Measurements from ENCODE around the gene RAB11FIP4. TPM values are rescaled to one million over a fixed set of nuclear protein-coding genes. Genes with fewer than 3 reads are reported as not detected.

Gene RAB11FIP4
- total and polyA plus RNA-seq, 9 of the 15 experiments (the other 6 are each of a cell fraction or from before 2014, with no cell fraction given): 0.62 to 16.6 (median 8.9) TPM

- Histone ChIP-seq H3K4me2 (ENCODE audit: insufficient read depth, low read length) (no peak overlapping the region), H3K27me3 (ENCODE audit: control insufficient read depth in 2 of 2, insufficient read depth in 2 of 2, low read length in 2 of 2) (peaks cover 26 to 74% of the 10 kb centered on the region in 2 experiments; a peak in 4 of 5 replicates), H4K20me1 (replicated peaks; ENCODE audit: control insufficient read depth, insufficient read depth, low read length) (no peaks in the 10 kb centered on the region), H2AFZ (ENCODE audit: low read depth, low read length) (no peak overlapping the region), H3K79me2 (ENCODE audit: control insufficient read depth, insufficient read depth, low read length) (no peaks in the 10 kb centered on the region), H3K9ac (ENCODE audit: insufficient read depth in 1 of 2, low read depth in 2 of 2, low read length in 2 of 2) (peak overlapping the region in 1 of 2 experiments; percentile 45; a peak in 2 of 4 replicates), H3K27ac (ENCODE audit: extremely low read depth, low read depth, low read length) (no peak overlapping the region), H3K36me3 (ENCODE audit: control insufficient read depth, insufficient read depth, low read length) (no peaks in the 10 kb centered on the region), H3K9me3 (replicated peaks; ENCODE audit: control insufficient read depth, insufficient read depth, low read depth, low read length) (no peaks in the 10 kb centered on the region), H3K9me1 (ENCODE audit: control insufficient read depth, insufficient read depth, low read length) (peaks cover 7% of the 10 kb centered on the region), H3K4me1 (replicated peaks in 1 of 2; ENCODE audit: control insufficient read depth in 2 of 2, insufficient read depth in 2 of 2, low read length in 2 of 2) (peaks cover 0 to 4% of the 10 kb centered on the region in 2 experiments; a peak in 1 of 5 replicates), H3K4me3 (no peak overlapping the region)
- 11% methylated on average over 4 of the region's 4 CpGs for WGBS (ENCODE audit: insufficient coverage, low coverage, missing lambda C conversion rate)
- DNase-seq (ENCODE audit: extremely low read depth in 1 of 4, low spot score in 3 of 4): no peak
- intact Hi-C loops (cut with micrococcal nuclease): no loop called here
- ATAC-seq: no peak
- ChIA-PET CTCF (ENCODE audit: low intra/inter-chr PET ratio) (no interaction called here), POLR2A (no interaction called here)
- no TSS peak for BruUV-seq (replicated peaks)
- in situ Hi-C loops (cut with MboI): no loop called here
- TF ChIP-seq, protein P1, sequence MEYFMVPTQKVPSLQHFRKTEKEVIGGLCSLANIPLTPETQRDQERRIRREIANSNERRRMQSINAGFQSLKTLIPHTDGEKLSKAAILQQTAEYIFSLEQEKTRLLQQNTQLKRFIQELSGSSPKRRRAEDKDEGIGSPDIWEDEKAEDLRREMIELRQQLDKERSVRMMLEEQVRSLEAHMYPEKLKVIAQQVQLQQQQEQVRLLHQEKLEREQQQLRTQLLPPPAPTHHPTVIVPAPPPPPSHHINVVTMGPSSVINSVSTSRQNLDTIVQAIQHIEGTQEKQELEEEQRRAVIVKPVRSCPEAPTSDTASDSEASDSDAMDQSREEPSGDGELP (CRISPR knock-in tag; IDR thresholded peaks at IDR 0.05; ENCODE audit: borderline replicate concordance): no peak
- no peak for TF ChIP-seq ZNF699 (CRISPR knock-in tag; IDR thresholded peaks at IDR 0.05; ENCODE audit: insufficient replicate concordance)
- no peak for TF ChIP-seq HNRNPK (IDR thresholded peaks at IDR 0.05; ENCODE audit: low read depth, low read length, poor library complexity, severe bottlenecking)
- no peak for TF ChIP-seq MAX (CRISPR knock-in tag; IDR thresholded peaks at IDR 0.05)
- TF ChIP-seq NCOA6 (IDR thresholded peaks at IDR 0.05): no peak
- TF ChIP-seq ZFX (CRISPR knock-in tag; IDR thresholded peaks at IDR 0.05): no peak
- FAIRE-seq: no peak
Observed at GRCh38 chr17:31408586-31408985, 17.1 kb downstream of the RAB11FIP4 start.

All from K562 (cell line).